SK-N-SH (cell line): ENCODE results near the gene LAMTOR2. TPM values are rescaled to one million over a fixed set of nuclear protein-coding genes. Genes with fewer than 3 reads are reported as not detected.

Experiments
- CTCF ChIA-PET: fragments of 300-600, 350-600 bp; formaldehyde crosslinking; extraction: SDS; loops from one replicate; lab custom pipeline; 2021; lab: Yijun Ruan, JAX
- POLR2A ChIA-PET: fragments of 350-600 bp; sonication (Branson Sonifier 250); formaldehyde crosslinking; extraction: SDS; loops from one replicate; lab custom pipeline; 2020; ENCODE audit warnings: antibody characterized with exemption, inconsistent platforms; lab: Yijun Ruan, JAX
- DNase-seq: peaks from one replicate; pipeline ENCODE4 v3.0.0; 2012
- H2AFZ ChIP-seq: fragments of 200-600 bp; sonication (generic); 2 replicates; pipeline ENCODE4 v1.8.1; 2016; ENCODE audit warnings: antibody characterized with exemption, mild to moderate bottlenecking, low read depth
- H3F3A ChIP-seq: fragments of 200-600 bp; sonication (generic); replicated peaks from 2 replicates; pipeline ENCODE3; 2016; ENCODE audit warnings: antibody characterized with exemption, mild to moderate bottlenecking; ENCODE audit not compliant: insufficient read depth
- H3K27ac ChIP-seq, 2 experiments: fragments of 200-500 bp in 1 of 2; fragments of 200-600 bp in 1 of 2; sonication (Bioruptor generic) in 1 of 2; sonication (generic), shearing (Covaris generic) in 1 of 2; 2 replicates each; pipeline versions ENCODE4 v1.5.1 to v1.6.1; 2014 to 2016; ENCODE audit warnings: low read depth in 2 of 2, inconsistent platforms in 1 of 2, low read length in 1 of 2, mild to moderate bottlenecking in 1 of 2, mixed read lengths in 1 of 2
- H3K27me3 ChIP-seq: fragments of 200-600 bp; sonication (generic), shearing (Covaris generic); 2 replicates; pipeline ENCODE4 v1.6.1; 2016; ENCODE audit warnings: mixed run types; ENCODE audit not compliant: insufficient read depth
- H3K36me3 ChIP-seq, 2 experiments: fragments of 200-500 bp in 1 of 2; fragments of 200-600 bp in 1 of 2; sonication (Bioruptor generic) in 1 of 2; sonication (generic) in 1 of 2; replicated peaks in 1 of 2; 2 replicates each; pipeline versions ENCODE3 to v1.5.1; 2014 to 2016; ENCODE audit warnings: low read length in 1 of 2, mild to moderate bottlenecking in 1 of 2; ENCODE audit not compliant: insufficient read depth in 2 of 2, control insufficient read depth in 1 of 2
- H3K4me1 ChIP-seq, 2 experiments: fragments of 200-500 bp in 1 of 2; fragments of 200-600 bp in 1 of 2; sonication (Bioruptor generic) in 1 of 2; sonication (generic), shearing (Covaris generic) in 1 of 2; 2 replicates each; pipeline versions ENCODE4 v1.5.1 to v1.6.1; 2014 to 2016; ENCODE audit warnings: low read depth in 1 of 2, low read length in 1 of 2, mixed run types in 1 of 2; ENCODE audit not compliant: insufficient read depth in 2 of 2, control insufficient read depth in 1 of 2
- H3K4me2 ChIP-seq: fragments of 200-600 bp; sonication (generic), shearing (Covaris generic); 2 replicates; pipeline ENCODE4 v1.6.1; 2017; ENCODE audit warnings: mixed run types
- H3K4me3 ChIP-seq, 2 experiments: fragments of 200-500 bp in 1 of 2; fragments of 200-600 bp in 1 of 2; sonication (Bioruptor generic) in 1 of 2; sonication (generic), shearing (Covaris generic) in 1 of 2; 2 replicates each; pipeline versions ENCODE4 v1.5.1 to v1.8.1; 2014 to 2016; ENCODE audit warnings: low read depth in 2 of 2, inconsistent platforms in 1 of 2, low read length in 1 of 2, mild to moderate bottlenecking in 1 of 2, mixed read lengths in 1 of 2, moderate library complexity in 1 of 2
- H3K79me2 ChIP-seq: fragments of 200-600 bp; sonication (generic); 2 replicates; pipeline ENCODE4 v1.8.1; 2017; ENCODE audit warnings: mild to moderate bottlenecking; ENCODE audit not compliant: insufficient read depth
- H3K9ac ChIP-seq: fragments of 200-600 bp; sonication (generic); 2 replicates; pipeline ENCODE4 v1.6.1; 2017; ENCODE audit warnings: mixed run types
- H3K9me2 ChIP-seq: fragments of 200-600 bp; sonication (generic); 2 replicates; pipeline ENCODE4 v1.6.1; 2017; ENCODE audit warnings: mixed run types
- H3K9me3 ChIP-seq: fragments of 200-600 bp; sonication (generic); 2 replicates; pipeline ENCODE4 v1.6.1; 2017; ENCODE audit warnings: mixed run types, mild to moderate bottlenecking, moderate library complexity
- H4K20me1 ChIP-seq: fragments of 200-600 bp; sonication (generic); 2 replicates; pipeline ENCODE4 v1.6.1; 2017; ENCODE audit warnings: mild to moderate bottlenecking, mixed run types; ENCODE audit not compliant: insufficient read depth
- CHD2 ChIP-seq: fragments of 150-350 bp; IDR thresholded peaks from 2 replicates; pipeline ENCODE4 v1.6.1; 2018; ENCODE audit warnings: low read length; ENCODE audit not compliant: partially characterized antibody
- CTCF ChIP-seq: fragments of 200-600 bp; sonication (generic); IDR thresholded peaks from 2 replicates; pipeline ENCODE4 v1.6.1; 2017; ENCODE audit warnings: antibody characterized with exemption, mild to moderate bottlenecking, moderate library complexity
- FOXM1 ChIP-seq: IDR thresholded peaks from 2 replicates; pipeline ENCODE4 v1.4.0; 2012; ENCODE audit warnings: low read depth, mild to moderate bottlenecking
- GABPA ChIP-seq: IDR thresholded peaks from 2 replicates; pipeline ENCODE4 v1.4.0; 2012; ENCODE audit warnings: low read depth, mild to moderate bottlenecking
- JUND ChIP-seq: IDR thresholded peaks from 2 replicates; pipeline ENCODE4 v1.4.0; 2012
- MEF2A ChIP-seq: IDR thresholded peaks from 2 replicates; pipeline ENCODE4 v1.4.0; 2012; ENCODE audit warnings: low read depth, borderline replicate concordance
- NFIC ChIP-seq: IDR thresholded peaks from 2 replicates; pipeline ENCODE4 v1.4.0; 2012; ENCODE audit warnings: borderline replicate concordance
- RAD21 ChIP-seq: IDR thresholded peaks from 2 replicates; pipeline ENCODE4 v1.6.1; 2012; ENCODE audit warnings: mild to moderate bottlenecking, low read length
- RCOR1 ChIP-seq: fragments of 150-350 bp; IDR thresholded peaks from 2 replicates; pipeline ENCODE4 v1.6.1; 2017; ENCODE audit warnings: antibody characterized with exemption, low read length
- SIN3A ChIP-seq: IDR thresholded peaks from 2 replicates; pipeline ENCODE4 v1.6.1; 2012; ENCODE audit warnings: low read depth, mild to moderate bottlenecking, low read length, moderate library complexity, borderline replicate concordance
- SMC3 ChIP-seq: IDR thresholded peaks from 2 replicates; pipeline ENCODE4 v1.6.1; 2012; ENCODE audit warnings: low read depth, low read length, improper control_type of control experiment
- TCF12 ChIP-seq: IDR thresholded peaks from 2 replicates; pipeline ENCODE4 v1.4.0; 2012
- YY1 ChIP-seq: IDR thresholded peaks from 2 replicates; pipeline ENCODE4 v1.4.0; 2012; ENCODE audit warnings: low read depth, mild to moderate bottlenecking
- WGBS: methylation state at CpG from one replicate; pipeline ENCODE4 v1.1.6; 2017; ENCODE audit warnings: low lambda C conversion rate; 5-methylcytosine and 5-hydroxymethylcytosine counted together
- polyA plus RNA-seq, 3 experiments: library from polyadenylated mRNA; depleted of rRNA; stranded (reverse); fragments of >200 nt; gene quantifications; 2 replicates each; pipeline ENCODE4 v1.2.3, GENCODE V29; 2012
- TF ChIP-seq, protein P1 (sequence below): fragments of 150-350 bp; IDR thresholded peaks from 2 replicates; pipeline ENCODE4 v1.6.1; 2016; ENCODE audit warnings: mild to moderate bottlenecking, low read depth, low read length
- TF ChIP-seq, protein P2 (sequence below): IDR thresholded peaks from 2 replicates; pipeline ENCODE4 v1.4.0; 2012; ENCODE audit warnings: low read depth, borderline replicate concordance
- TF ChIP-seq, protein P3 (sequence below): fragments of 150-350 bp; IDR thresholded peaks from 2 replicates; pipeline ENCODE4 v1.6.1; 2017; ENCODE audit warnings: antibody characterized with exemption, low read length, low read depth, borderline replicate concordance

Gene LAMTOR2
- polyA plus RNA-seq, 1 of the 3 experiments (the other 2 are of a cell fraction), result 230 TPM

GRCh38 chr1:156075775-156076204 is 21.2 kb downstream of the LAMTOR2 start:
- Histone ChIP-seq H3K4me3 (no peak overlapping the region), H3K27me3 (no peaks in the 10 kb centered on the region), H3K9me2 (no peaks in the 10 kb centered on the region), H3F3A (peaks cover 22% of the 10 kb centered on the region), H3K9me3 (no peaks in the 10 kb centered on the region), H2AFZ (no peak overlapping the region), H3K27ac (no peak overlapping the region), H3K79me2 (peaks cover 67% of the 10 kb centered on the region), H3K36me3 (peaks cover 6 to 57% of the 10 kb centered on the region in 2 experiments), H3K9ac (no peak overlapping the region), H3K4me1 (peaks cover 0 to 42% of the 10 kb centered on the region in 2 experiments; a peak in 2 of 4 replicates), H4K20me1 (peaks cover 74% of the 10 kb centered on the region), H3K4me2 (no peak overlapping the region)
- CTCF ChIA-PET, result interaction anchor here (0.7 to 2.0 kb wide), 4 partner anchors 10 to 27 kb away, joined by 3 to 15 read pairs (median 3); no protein-coding TSS in a partner anchor
- TF ChIP-seq YY1 (no peak), SIN3A (no peak), RAD21 (no peak), CHD2 (no peak), JUND (no peak), GABPA (no peak), MEF2A (no peak), CTCF (no peak), FOXM1 (no peak), TCF12 (no peak), SMC3 (no peak), RCOR1 (no peak), NFIC (no peak)
- TF ChIP-seq, protein P1, sequence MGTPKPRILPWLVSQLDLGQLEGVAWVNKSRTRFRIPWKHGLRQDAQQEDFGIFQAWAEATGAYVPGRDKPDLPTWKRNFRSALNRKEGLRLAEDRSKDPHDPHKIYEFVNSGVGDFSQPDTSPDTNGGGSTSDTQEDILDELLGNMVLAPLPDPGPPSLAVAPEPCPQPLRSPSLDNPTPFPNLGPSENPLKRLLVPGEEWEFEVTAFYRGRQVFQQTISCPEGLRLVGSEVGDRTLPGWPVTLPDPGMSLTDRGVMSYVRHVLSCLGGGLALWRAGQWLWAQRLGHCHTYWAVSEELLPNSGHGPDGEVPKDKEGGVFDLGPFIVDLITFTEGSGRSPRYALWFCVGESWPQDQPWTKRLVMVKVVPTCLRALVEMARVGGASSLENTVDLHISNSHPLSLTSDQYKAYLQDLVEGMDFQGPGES, result no peak
- TF ChIP-seq, protein P2, sequence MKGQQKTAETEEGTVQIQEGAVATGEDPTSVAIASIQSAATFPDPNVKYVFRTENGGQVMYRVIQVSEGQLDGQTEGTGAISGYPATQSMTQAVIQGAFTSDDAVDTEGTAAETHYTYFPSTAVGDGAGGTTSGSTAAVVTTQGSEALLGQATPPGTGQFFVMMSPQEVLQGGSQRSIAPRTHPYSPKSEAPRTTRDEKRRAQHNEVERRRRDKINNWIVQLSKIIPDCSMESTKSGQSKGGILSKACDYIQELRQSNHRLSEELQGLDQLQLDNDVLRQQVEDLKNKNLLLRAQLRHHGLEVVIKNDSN, result no peak
- TF ChIP-seq, protein P3, sequence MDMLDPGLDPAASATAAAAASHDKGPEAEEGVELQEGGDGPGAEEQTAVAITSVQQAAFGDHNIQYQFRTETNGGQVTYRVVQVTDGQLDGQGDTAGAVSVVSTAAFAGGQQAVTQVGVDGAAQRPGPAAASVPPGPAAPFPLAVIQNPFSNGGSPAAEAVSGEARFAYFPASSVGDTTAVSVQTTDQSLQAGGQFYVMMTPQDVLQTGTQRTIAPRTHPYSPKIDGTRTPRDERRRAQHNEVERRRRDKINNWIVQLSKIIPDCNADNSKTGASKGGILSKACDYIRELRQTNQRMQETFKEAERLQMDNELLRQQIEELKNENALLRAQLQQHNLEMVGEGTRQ, result no peak
- no peak for DNase-seq
- 82% methylated on average over 4 of the region's 4 CpGs for WGBS
- POLR2A ChIA-PET, result no interaction called here
